ENCODE results near the gene RYR2.

The RYR2 gene

DNA sequence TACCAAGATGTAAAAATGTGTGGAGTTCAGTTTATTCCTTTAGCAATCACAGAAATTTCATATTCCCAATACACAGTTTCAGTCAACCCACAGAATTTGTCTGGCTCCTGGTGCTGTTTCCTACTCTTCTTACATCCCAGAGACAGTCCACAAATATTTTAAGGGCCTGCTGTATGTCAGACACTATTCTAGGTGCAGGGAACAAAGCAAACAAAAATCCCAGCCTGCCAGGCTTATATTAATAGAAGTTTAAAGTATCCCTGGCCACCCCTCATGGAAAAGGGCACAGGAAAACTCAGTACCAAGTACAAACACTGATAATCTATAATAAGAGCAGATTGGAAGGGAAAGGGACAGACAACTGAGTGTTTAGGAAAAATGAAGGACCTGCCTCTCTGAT lies 653.9 kb downstream of the RYR2 start:
- DNase-seq, result no peak

DNA sequence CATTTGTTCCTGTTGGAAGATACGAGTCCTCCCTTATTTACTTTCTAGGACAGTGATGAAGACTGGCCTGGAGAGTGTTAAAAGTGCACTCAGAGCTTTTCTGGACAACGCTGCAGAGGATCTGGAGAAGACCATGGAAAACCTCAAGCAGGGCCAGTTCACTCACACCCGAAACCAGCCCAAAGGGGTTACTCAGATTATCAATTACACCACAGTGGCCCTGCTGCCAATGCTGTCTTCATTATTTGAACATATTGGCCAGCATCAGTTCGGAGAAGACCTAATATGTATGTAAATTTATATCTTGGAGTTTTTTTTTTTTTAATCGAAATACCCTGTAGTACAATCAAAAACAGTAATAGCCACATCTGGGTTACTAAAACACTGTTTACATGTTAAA lies 658.2 kb downstream of the RYR2 start:
- no peak for DNase-seq

DNA sequence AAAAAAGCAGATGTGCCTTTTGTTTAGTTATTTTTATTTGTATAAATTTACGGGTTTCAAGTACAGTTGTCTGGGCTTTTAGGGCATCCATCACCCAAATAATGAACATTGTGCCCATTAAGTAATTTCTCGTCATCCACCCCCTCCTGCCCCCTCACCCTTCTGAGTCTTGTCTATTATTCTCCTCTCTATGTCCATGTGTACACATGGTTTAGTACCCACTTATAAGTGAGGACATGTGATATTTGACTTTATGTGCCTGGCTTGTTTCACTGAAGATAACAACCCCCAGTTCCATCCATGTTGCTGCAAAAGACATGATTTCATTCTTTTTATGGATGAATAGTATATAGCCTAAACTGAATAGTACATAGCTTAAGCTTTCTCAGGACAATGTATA lies 659.5 kb downstream of the RYR2 start:
- no peak for DNase-seq

DNA sequence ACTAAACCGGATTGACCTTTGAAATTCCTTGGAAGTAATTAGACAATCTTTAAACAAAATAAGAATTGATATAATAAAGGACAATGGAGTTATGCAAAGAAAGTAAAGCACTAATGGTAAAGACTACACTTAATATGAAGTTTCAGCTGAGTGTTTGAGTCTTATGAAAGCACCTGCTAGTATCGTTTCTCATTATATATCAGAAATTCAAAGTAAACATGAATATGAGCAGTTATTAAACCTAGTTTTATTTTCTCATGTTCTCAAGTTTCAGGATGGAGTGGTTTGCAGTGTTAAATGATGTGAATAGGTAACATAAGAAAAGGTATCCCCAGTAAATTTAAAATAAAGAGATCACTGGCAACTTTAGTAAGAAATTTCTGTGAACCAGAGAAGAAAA lies 660.2 kb downstream of the RYR2 start:
- DNase-seq, result no peak

DNA sequence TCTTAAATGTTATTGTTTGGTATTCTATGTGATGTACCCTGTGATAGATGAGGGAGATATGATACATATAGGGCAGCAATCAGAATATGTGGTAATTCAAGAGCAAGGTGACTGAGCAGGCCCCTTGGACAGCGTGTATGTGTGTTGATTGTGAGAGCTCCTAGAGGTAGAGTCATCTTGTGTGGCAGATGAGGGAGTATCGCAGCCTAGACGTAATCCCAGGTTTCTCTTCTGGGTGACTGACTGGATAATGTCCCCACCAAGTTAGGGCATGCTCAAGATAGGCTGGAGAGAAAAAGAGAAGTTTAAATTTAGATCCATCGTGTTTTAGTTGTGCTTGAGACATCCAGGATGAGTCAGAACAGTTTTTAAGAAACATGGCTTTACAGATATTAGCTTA lies 663.5 kb downstream of the RYR2 start:
- DNase-seq, result no peak

DNA sequence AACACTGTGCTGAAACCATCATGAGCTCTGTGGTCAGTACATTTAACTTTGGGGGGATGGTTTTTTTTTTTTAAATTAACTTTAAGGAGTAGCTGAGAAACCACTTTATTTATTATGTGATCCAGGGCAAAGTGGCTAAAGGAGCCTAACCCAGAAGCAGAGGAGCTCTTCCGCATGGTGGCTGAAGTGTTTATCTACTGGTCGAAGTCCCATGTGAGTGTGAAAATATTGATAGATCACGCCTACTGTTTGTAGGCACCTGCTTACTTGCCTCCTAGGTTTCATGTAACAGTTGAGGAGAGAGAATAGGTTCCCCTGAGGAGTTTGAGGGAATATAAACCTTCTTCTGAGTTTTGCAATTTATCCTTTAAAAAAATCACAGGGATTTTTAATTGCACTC lies 667.4 kb downstream of the RYR2 start:
- DNase-seq, result no peak

- DNase-seq, result no peak
These were observed 669.3 kb downstream of the RYR2 start for GRCh38 chr1:237711281-237711680.

GRCh38 chr1:237712082-237712481 lies 670.1 kb downstream of the RYR2 start:
- no peak for DNase-seq

DNA sequence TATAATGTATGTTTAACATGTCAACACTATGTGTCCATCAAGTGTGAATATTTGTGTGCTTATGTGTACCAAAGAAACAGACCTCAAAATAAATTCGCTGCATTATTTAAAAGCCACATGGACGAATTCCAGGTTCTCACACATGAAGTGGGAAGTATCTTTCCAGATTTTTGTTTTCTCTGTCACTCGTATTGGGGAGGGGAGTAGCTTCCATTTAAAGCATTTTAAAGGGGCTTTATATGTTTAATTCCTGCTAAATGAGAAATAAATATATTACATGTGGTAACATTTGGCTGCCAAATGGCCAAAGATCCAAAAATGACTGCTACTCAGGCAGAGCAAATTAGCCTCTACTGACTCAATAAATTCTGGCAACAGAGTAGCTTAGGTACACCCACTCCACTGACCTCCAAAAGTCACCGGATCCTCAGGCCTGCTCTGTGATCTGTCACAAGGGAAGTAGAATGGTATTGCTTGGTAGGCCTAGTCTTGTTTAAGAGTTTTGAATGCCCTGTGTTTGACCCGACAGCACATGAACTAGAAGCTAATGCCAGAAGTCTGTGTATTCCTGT lies 670.7 kb downstream of the RYR2 start:
- no peak for DNase-seq

DNA sequence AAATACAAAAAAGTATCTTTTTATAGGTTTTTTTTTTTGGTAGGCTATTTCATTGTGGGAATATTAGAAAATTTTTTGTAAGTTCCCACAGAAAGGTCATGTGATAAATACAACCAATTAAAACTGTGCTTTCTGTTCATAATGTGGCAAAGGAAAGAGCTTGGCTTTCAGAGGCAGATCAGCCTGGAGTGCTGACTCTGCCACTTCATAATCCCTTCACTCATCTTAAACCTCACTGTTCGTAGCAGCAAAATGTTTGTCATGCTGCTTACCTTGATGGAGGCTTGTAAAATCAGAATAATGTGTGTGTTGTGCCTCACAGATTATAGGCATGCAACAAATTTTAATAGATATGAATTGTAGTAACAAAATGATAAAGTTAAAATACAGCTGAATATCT lies 671.9 kb downstream of the RYR2 start:
- DNase-seq, result no peak

GRCh38 chr1:237717106-237717505 lies 675.1 kb downstream of the RYR2 start:
- DNase-seq, result no peak

- DNase-seq, result no peak
These were observed 688.9 kb downstream of the RYR2 start for GRCh38 chr1:237730826-237731350.

DNA sequence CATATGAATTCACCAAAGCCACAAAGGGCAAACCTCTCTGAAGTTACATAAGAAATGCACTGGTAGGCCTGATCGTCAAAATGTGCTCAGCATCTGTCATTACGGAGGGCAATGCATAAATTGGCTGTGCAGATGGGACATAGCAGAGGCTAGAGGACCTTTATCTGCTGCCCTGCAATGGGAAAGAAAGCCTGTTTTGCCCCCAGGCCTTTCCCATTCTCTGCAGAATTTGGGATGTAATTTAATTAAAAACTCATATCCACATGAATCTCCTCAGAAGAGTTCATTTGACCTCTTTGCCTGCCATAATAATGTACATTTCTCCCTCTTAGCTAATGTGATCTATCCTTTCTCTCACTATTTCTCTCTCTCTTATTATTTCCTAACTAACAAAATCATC lies 690.7 kb downstream of the RYR2 start:
- no peak for DNase-seq

GRCh38 chr1:237736372-237737029 lies 694.5 kb downstream of the RYR2 start:
- peak; percentile 45 for DNase-seq

DNA sequence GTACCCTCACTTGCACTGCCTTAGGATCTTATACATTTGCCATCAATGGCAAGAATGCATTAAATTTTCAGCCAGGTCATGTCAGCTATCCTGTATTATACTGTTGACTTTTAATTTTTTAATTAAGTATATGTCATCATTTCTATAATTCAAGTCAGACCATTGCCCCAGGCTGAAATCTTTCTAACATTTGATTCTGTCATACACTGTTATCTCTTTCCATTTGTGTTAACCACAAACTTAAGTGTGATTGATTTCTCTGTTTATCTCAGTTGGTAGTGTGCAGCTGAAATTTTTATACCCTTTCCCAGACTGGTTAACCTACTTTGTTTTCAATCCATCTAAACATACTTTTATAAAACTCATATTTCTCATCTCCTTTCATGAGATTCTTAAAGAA lies 695.5 kb downstream of the RYR2 start:
- DNase-seq, result no peak

DNA sequence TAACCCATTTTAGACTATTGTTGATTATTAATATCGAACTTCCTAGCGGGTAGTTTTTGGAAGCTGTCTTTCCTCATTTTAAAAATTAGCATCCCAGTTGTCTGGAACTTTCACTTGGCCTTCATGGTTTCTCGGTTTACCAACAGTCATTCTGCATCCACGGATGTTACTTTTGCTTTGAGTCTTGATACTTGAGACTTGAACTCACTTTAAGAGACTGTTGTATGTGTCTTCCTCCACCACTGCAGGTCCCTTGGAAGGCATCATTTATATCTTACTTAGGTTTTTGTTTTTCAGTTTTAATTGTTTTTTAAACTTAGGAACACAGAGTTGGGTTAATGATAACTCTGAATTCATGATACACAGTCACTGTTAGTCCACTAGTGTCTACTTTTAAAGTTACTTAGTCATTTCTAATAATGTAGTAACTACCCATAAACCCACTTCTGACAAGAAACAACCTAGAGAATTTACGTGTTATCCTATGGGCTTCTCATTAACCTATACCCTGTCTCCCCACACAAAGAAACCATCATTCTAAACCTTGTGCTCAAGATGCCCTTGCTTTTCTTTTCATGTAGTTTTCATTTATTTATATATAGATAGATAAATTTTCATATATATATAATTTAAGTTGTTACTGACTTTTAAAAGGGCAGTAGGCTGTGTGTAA lies 696.1 kb downstream of the RYR2 start:
- no peak for DNase-seq

GRCh38 chr1:237740846-237741245 lies 698.9 kb downstream of the RYR2 start:
- DNase-seq, result no peak

- no peak for DNase-seq
These were observed 703.6 kb downstream of the RYR2 start for GRCh38 chr1:237745545-237745944.

DNA sequence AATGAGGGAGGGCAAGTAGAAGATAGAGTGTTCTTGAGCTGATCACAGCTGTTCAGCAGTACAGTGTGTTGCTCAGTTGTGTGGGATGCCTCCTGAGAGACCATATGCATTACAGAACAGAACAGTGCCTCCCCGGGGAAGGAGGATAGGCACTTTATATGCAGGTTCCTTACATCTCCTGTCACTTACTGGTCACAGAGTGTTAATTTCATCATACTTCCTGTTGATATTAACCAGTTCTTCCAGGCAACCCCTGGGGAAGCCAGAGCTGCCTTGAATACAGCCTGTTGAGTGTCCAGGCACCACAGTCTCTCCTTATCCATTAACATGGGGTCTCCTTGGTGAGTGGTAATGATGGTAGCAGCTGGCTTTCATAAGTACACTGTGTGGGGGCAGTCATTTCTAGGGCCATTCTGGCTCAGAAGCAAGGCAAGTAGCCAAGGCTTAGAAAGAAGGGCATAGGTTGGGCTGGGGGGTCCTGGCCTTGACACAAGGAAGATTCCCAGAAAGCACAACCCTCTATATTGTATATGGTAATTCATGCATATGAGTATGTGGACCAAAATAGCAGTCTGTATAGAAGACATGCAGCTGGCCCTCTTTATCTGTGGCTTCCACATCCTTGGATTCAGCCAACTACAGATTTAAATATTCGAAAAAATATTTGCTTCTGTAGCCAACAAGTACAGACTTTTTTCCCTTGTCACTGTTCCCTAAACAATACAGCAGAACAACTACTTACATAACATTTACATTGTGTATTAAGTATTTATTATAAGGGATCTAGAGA lies 706.4 kb downstream of the RYR2 start:
- DNase-seq, result no peak

- DNase-seq, result no peak
These were observed 707.1 kb downstream of the RYR2 start for GRCh38 chr1:237749122-237749521.

GRCh38 chr1:237751090-237751489 lies 709.1 kb downstream of the RYR2 start:
- no peak for DNase-seq

- DNase-seq, result no peak
These were observed 712.6 kb downstream of the RYR2 start for GRCh38 chr1:237754627-237755026.

GRCh38 chr1:237756304-237756967 lies 714.5 kb downstream of the RYR2 start:
- peak; percentile 76 for DNase-seq
